Fibroblast of lung (primary cell): ENCODE data around the gene YIPF6. TPM values are rescaled to one million over a fixed set of nuclear protein-coding genes. Genes with fewer than 3 reads are reported as not detected.

Source experiments
- DNase-seq, 2 donors: peaks; one replicate each; pipeline versions ENCODE4 v3.0.0 to v3.0.0-alpha.2; 2010; ENCODE audit warnings: low read depth in 2 of 2
- H2AFZ ChIP-seq: 2 replicates; pipeline ENCODE4 v1.5.1; 2012; ENCODE audit warnings: low read length, control low read depth, inconsistent platforms
- H3K27ac ChIP-seq: 2 replicates; pipeline ENCODE4 v1.5.1; 2011; ENCODE audit warnings: low read length, control low read depth; ENCODE audit not compliant: insufficient read depth
- H3K27me3 ChIP-seq: 2 replicates; pipeline ENCODE4 v1.5.1; 2011; ENCODE audit warnings: mild to moderate bottlenecking, low read length; ENCODE audit not compliant: control insufficient read depth, insufficient read depth
- H3K36me3 ChIP-seq: 2 replicates; pipeline ENCODE4 v1.5.1; 2011; ENCODE audit warnings: low read length; ENCODE audit not compliant: control insufficient read depth, insufficient read depth
- H3K4me1 ChIP-seq: 2 replicates; pipeline ENCODE4 v1.5.1; 2011; ENCODE audit warnings: low read length; ENCODE audit not compliant: control insufficient read depth, insufficient read depth; ENCODE audit errors: extremely low read depth
- H3K4me2 ChIP-seq: 2 replicates; pipeline ENCODE4 v1.5.1; 2011; ENCODE audit warnings: low read length, control low read depth; ENCODE audit not compliant: insufficient read depth; ENCODE audit errors: extremely low read depth
- H3K4me3 ChIP-seq, 4 experiments: fragments of 200-600 bp in 1 of 4; sonication (generic) in 1 of 4; replicated peaks in 1 of 4; 2 replicates each; pipeline ENCODE4 v1.5.1; 2011 to 2016; ENCODE audit warnings: low read length in 4 of 4, low read depth in 3 of 4, mild to moderate bottlenecking in 3 of 4, control low read depth in 2 of 4, inconsistent platforms in 1 of 4, mixed read lengths in 1 of 4; ENCODE audit not compliant: insufficient read depth in 1 of 4; ENCODE audit errors: control extremely low read depth in 1 of 4
- H3K79me2 ChIP-seq: 2 replicates; pipeline ENCODE4 v1.5.1; 2012; ENCODE audit warnings: mild to moderate bottlenecking, low read length, inconsistent platforms; ENCODE audit not compliant: control insufficient read depth, insufficient read depth
- H3K9ac ChIP-seq: 2 replicates; pipeline ENCODE4 v1.5.1; 2011; ENCODE audit warnings: mild to moderate bottlenecking, low read length, control low read depth; ENCODE audit not compliant: insufficient read depth
- H3K9me3 ChIP-seq: 2 replicates; pipeline ENCODE4 v1.5.1; 2012; ENCODE audit warnings: low read depth, low read length; ENCODE audit not compliant: control insufficient read depth, insufficient read depth
- H4K20me1 ChIP-seq: 2 replicates; pipeline ENCODE4 v1.5.1; 2011; ENCODE audit warnings: low read length; ENCODE audit not compliant: control insufficient read depth, insufficient read depth; ENCODE audit errors: extremely low read depth
- CTCF ChIP-seq, 2 donors: IDR thresholded peaks in 1 of 2; conservative IDR thresholded peaks in 1 of 2; 1 replicate in 1 of 2; 2 replicates in 1 of 2; pipeline ENCODE4 v1.5.1; 2011 to 2012; ENCODE audit warnings: low read length in 2 of 2, control low read depth in 1 of 2, inconsistent platforms in 1 of 2, low read depth in 1 of 2, mild to moderate bottlenecking in 1 of 2
- EZH2 ChIP-seq: IDR thresholded peaks from 2 replicates; pipeline ENCODE4 v1.5.1; 2012; ENCODE audit warnings: low read length, control low read depth, mild to moderate bottlenecking; ENCODE audit errors: missing control alignments
- polyA plus RNA-seq, 2 donors: library from polyadenylated mRNA; depleted of rRNA in 1 of 2; stranded (reverse) in 1 of 2; unstranded in 1 of 2; fragments of >200 nt; gene quantifications; 2 replicates each; pipeline ENCODE4 v1.2.1, GENCODE V29; 2011 to 2012; ENCODE audit warnings: missing spikeins in 1 of 2
- total RNA-seq: library from RNA; depleted of rRNA; stranded (reverse); fragments of >200 nt; gene quantifications from 2 replicates; pipeline ENCODE4 v1.2.1, GENCODE V29; 2014

YIPF6 gene
- total and polyA plus RNA-seq, 2 donors (not counting 1 experiment from before 2014, with no cell fraction given) = 25.8 to 28.7 TPM

- Histone ChIP-seq H3K4me3 (no peak overlapping the region), H4K20me1 (no peaks in the 10 kb centered on the region), H2AFZ (no peak overlapping the region), H3K27me3 (no peaks in the 10 kb centered on the region), H3K4me2 (no peak overlapping the region), H3K4me1 (no peaks in the 10 kb centered on the region), H3K79me2 (no peaks in the 10 kb centered on the region), H3K9ac (no peak overlapping the region), H3K36me3 (no peaks in the 10 kb centered on the region), H3K9me3 (no peaks in the 10 kb centered on the region), H3K27ac (no peak overlapping the region)
- TF ChIP-seq EZH2 (no peak), CTCF (conservative IDR thresholded peaks at IDR 0.05 in 1 of 2, IDR thresholded peaks at IDR 0.05 in 1 of 2; ENCODE audit: low read depth in 1 of 2, low read length in 2 of 2) (no peak)
- no peak for DNase-seq
Observed at GRCh38 chrX:68574240-68574639, 75.4 kb downstream of the YIPF6 start.

- H3K27me3 ChIP-seq = no peaks in the 10 kb centered on the region
- no peak overlapping the region for H3K9ac ChIP-seq
- TF ChIP-seq EZH2 = no peak
- no peaks in the 10 kb centered on the region for H3K9me3 ChIP-seq
- no peaks in the 10 kb centered on the region for H3K36me3 ChIP-seq
- H3K4me1 ChIP-seq = no peaks in the 10 kb centered on the region
- no peak for DNase-seq
- no peak overlapping the region for H3K27ac ChIP-seq
- no peak overlapping the region for H2AFZ ChIP-seq
- H3K4me3 ChIP-seq = no peak overlapping the region
- no peak overlapping the region for H3K4me2 ChIP-seq
- no peaks in the 10 kb centered on the region for H3K79me2 ChIP-seq
- no peaks in the 10 kb centered on the region for H4K20me1 ChIP-seq
Observed at GRCh38 chrX:68579810-68580209, 81.0 kb downstream of the YIPF6 start.

GRCh38 chrX:68584221-68584620 lies 85.4 kb downstream of the YIPF6 start:
- no peak for DNase-seq
- Histone ChIP-seq H3K36me3 (no peaks in the 10 kb centered on the region), H3K27ac (no peak overlapping the region), H3K79me2 (no peaks in the 10 kb centered on the region), H3K4me2 (no peak overlapping the region), H3K4me3 (no peak overlapping the region), H3K9ac (no peak overlapping the region), H4K20me1 (no peaks in the 10 kb centered on the region), H3K27me3 (no peaks in the 10 kb centered on the region), H2AFZ (no peak overlapping the region), H3K9me3 (no peaks in the 10 kb centered on the region), H3K4me1 (no peaks in the 10 kb centered on the region)
- TF ChIP-seq EZH2 (no peak), CTCF (conservative IDR thresholded peaks at IDR 0.05 in 1 of 2, IDR thresholded peaks at IDR 0.05 in 1 of 2; ENCODE audit: low read depth in 1 of 2, low read length in 2 of 2) (no peak)

Other genes starting within 250 kb of the YIPF6 start
- 8.3 and 8.5 TPM in 2 replicates for gene OPHN1, start 65.6 kb upstream of the YIPF6 start, total RNA-seq
- gene OPHN1, start 65.6 kb upstream of the YIPF6 start, polyA plus RNA-seq = 2.9 and 3.9 TPM in 2 replicates
- gene STARD8, start 148.6 kb downstream of the YIPF6 start, total RNA-seq = 1.5 TPM in 2 replicates
- gene STARD8, start 148.6 kb downstream of the YIPF6 start, polyA plus RNA-seq = 0.76 and 1.1 TPM in 2 replicates